Stomach smooth muscle (tissue), 2 donors: ENCODE results near the gene CACNA1H.

Experiments
- H3K27ac ChIP-seq: one replicate; pipeline ENCODE4 v1.7.0; 2013; ENCODE audit warnings: mild to moderate bottlenecking, low read length, inconsistent platforms
- H3K27me3 ChIP-seq, 2 donors: one replicate each; pipeline ENCODE4 v1.7.0; 2013; ENCODE audit warnings: low read length in 2 of 2; ENCODE audit not compliant: insufficient read depth in 2 of 2, control insufficient read depth in 1 of 2
- H3K36me3 ChIP-seq, 2 donors: one replicate each; pipeline ENCODE4 v1.7.0; 2013; ENCODE audit warnings: low read length in 2 of 2; ENCODE audit not compliant: control insufficient read depth in 2 of 2, insufficient read depth in 2 of 2
- H3K4me1 ChIP-seq: one replicate; pipeline ENCODE4 v1.7.0; 2013; ENCODE audit warnings: low read length; ENCODE audit not compliant: control insufficient read depth, insufficient read depth
- H3K4me3 ChIP-seq, 2 donors: one replicate each; pipeline ENCODE4 v1.7.0; 2013; ENCODE audit warnings: low read length in 2 of 2
- H3K9ac ChIP-seq, 2 donors: one replicate each; pipeline ENCODE4 v1.7.0; 2013; ENCODE audit warnings: low read length in 2 of 2, mild to moderate bottlenecking in 1 of 2
- H3K9me3 ChIP-seq, 2 donors: one replicate each; pipeline ENCODE4 v1.7.0; 2013; ENCODE audit warnings: low read length in 2 of 2; ENCODE audit not compliant: control insufficient read depth in 2 of 2
- donor health status: healthy.
- donor health status: Pancreatic carcinoma.

Gene CACNA1H

GRCh38 chr16:1142911-1143310, 10.0 kb upstream of the CACNA1H start:
- Histone ChIP-seq H3K4me1 (no peaks in the 10 kb centered on the region), H3K4me3 (no peak overlapping the region), H3K36me3 (no peaks in the 10 kb centered on the region), H3K9me3 (no peaks in the 10 kb centered on the region), H3K27ac (no peak overlapping the region), H3K9ac (no peak overlapping the region), H3K27me3 (peaks cover 0 to 3% of the 10 kb centered on the region in 2 donors)

GRCh38 chr16:1143761-1144450, 9.0 kb upstream of the CACNA1H start:
- Histone ChIP-seq H3K4me1 (no peaks in the 10 kb centered on the region), H3K9ac (no peak overlapping the region), H3K4me3 (no peak overlapping the region), H3K9me3 (no peaks in the 10 kb centered on the region), H3K27ac (no peak overlapping the region), H3K27me3 (peaks cover 0 to 3% of the 10 kb centered on the region in 2 donors), H3K36me3 (no peaks in the 10 kb centered on the region)

GRCh38 chr16:1144476-1145382, 8.2 kb upstream of the CACNA1H start:
- H3K4me3 ChIP-seq: no peak overlapping the region
- H3K27me3 ChIP-seq: peaks cover 0 to 3% of the 10 kb centered on the region in 2 donors
- no peaks in the 10 kb centered on the region for H3K9me3 ChIP-seq
- no peaks in the 10 kb centered on the region for H3K36me3 ChIP-seq
- no peak overlapping the region for H3K9ac ChIP-seq
- H3K27ac ChIP-seq: no peak overlapping the region
- H3K4me1 ChIP-seq: peaks cover 1% of the 10 kb centered on the region

GRCh38 chr16:1145383-1146100, 7.4 kb upstream of the CACNA1H start:
- peaks cover 9% of the 10 kb centered on the region for H3K4me1 ChIP-seq
- peaks cover 0 to 3% of the 10 kb centered on the region in 2 donors for H3K27me3 ChIP-seq
- H3K9me3 ChIP-seq: no peaks in the 10 kb centered on the region
- no peak overlapping the region for H3K4me3 ChIP-seq
- no peaks in the 10 kb centered on the region for H3K36me3 ChIP-seq
- H3K27ac ChIP-seq: no peak overlapping the region
- no peak overlapping the region for H3K9ac ChIP-seq

GRCh38 chr16:1146409-1146808, 6.5 kb upstream of the CACNA1H start:
- Histone ChIP-seq H3K9ac (no peak overlapping the region), H3K27ac (no peak overlapping the region), H3K4me3 (no peak overlapping the region), H3K4me1 (peaks cover 15% of the 10 kb centered on the region), H3K36me3 (no peaks in the 10 kb centered on the region), H3K9me3 (no peaks in the 10 kb centered on the region), H3K27me3 (peaks cover 0 to 3% of the 10 kb centered on the region in 2 donors)

- Histone ChIP-seq H3K4me1 (peaks cover 21% of the 10 kb centered on the region), H3K9me3 (no peaks in the 10 kb centered on the region), H3K27me3 (no peaks in the 10 kb centered on the region), H3K4me3 (no peak overlapping the region), H3K27ac (no peak overlapping the region), H3K9ac (no peak overlapping the region), H3K36me3 (no peaks in the 10 kb centered on the region)
Measured at GRCh38 chr16:1147027-1147426, 5.9 kb upstream of the CACNA1H start.

GRCh38 chr16:1149101-1149636, 3.7 kb upstream of the CACNA1H start:
- H3K9me3 ChIP-seq: no peaks in the 10 kb centered on the region
- no peaks in the 10 kb centered on the region for H3K36me3 ChIP-seq
- H3K4me3 ChIP-seq: no peak overlapping the region
- peaks cover 24% of the 10 kb centered on the region for H3K4me1 ChIP-seq
- no peak overlapping the region for H3K9ac ChIP-seq
- peaks cover 0 to 2% of the 10 kb centered on the region in 2 donors for H3K27me3 ChIP-seq
- H3K27ac ChIP-seq: no peak overlapping the region

GRCh38 chr16:1150511-1150982, 2.4 kb upstream of the CACNA1H start:
- Histone ChIP-seq H3K4me1 (peaks cover 38% of the 10 kb centered on the region), H3K9me3 (no peaks in the 10 kb centered on the region), H3K27ac (peak overlapping the region; percentile 64), H3K27me3 (peaks cover 0 to 2% of the 10 kb centered on the region in 2 donors), H3K36me3 (no peaks in the 10 kb centered on the region), H3K4me3 (no peak overlapping the region), H3K9ac (no peak overlapping the region)

- Histone ChIP-seq H3K9ac (no peak overlapping the region), H3K36me3 (no peaks in the 10 kb centered on the region), H3K4me1 (peaks cover 49% of the 10 kb centered on the region), H3K4me3 (peak overlapping the region in 1 of 2 donors; percentile 52), H3K27me3 (peaks cover 0 to 2% of the 10 kb centered on the region in 2 donors), H3K9me3 (no peaks in the 10 kb centered on the region), H3K27ac (peak overlapping the region; percentile 46)
Measured at GRCh38 chr16:1151424-1152122, 1.3 kb upstream of the CACNA1H start.
